SK-N-SH (cell line): ENCODE data around the gene TREM1.

ENCODE experiments used
- GABPA ChIP-seq: IDR thresholded peaks from 2 replicates; pipeline ENCODE4 v1.4.0; 2012; ENCODE audit warnings: low read depth, mild to moderate bottlenecking
- TAF1 ChIP-seq: IDR thresholded peaks from 2 replicates; pipeline ENCODE4 v1.6.1; 2012; ENCODE audit warnings: low read depth, mild to moderate bottlenecking, low read length, moderate library complexity, borderline replicate concordance
- YY1 ChIP-seq: IDR thresholded peaks from 2 replicates; pipeline ENCODE4 v1.4.0; 2012; ENCODE audit warnings: low read depth, mild to moderate bottlenecking
- TF ChIP-seq, protein P1 (sequence below): fragments of 200-600 bp; sonication (generic); IDR thresholded peaks from 2 replicates; pipeline ENCODE4 v1.6.1; 2017; ENCODE audit warnings: antibody characterized with exemption, mild to moderate bottlenecking, moderate library complexity

GRCh38 chr6:41315943-41316620 is 29.6 kb upstream of the TREM1 start:
- TF ChIP-seq, protein P1, sequence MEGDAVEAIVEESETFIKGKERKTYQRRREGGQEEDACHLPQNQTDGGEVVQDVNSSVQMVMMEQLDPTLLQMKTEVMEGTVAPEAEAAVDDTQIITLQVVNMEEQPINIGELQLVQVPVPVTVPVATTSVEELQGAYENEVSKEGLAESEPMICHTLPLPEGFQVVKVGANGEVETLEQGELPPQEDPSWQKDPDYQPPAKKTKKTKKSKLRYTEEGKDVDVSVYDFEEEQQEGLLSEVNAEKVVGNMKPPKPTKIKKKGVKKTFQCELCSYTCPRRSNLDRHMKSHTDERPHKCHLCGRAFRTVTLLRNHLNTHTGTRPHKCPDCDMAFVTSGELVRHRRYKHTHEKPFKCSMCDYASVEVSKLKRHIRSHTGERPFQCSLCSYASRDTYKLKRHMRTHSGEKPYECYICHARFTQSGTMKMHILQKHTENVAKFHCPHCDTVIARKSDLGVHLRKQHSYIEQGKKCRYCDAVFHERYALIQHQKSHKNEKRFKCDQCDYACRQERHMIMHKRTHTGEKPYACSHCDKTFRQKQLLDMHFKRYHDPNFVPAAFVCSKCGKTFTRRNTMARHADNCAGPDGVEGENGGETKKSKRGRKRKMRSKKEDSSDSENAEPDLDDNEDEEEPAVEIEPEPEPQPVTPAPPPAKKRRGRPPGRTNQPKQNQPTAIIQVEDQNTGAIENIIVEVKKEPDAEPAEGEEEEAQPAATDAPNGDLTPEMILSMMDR = no peak
- TF ChIP-seq TAF1 (no peak), YY1 (no peak), GABPA (no peak)
